ENCODE results near the gene TBC1D17. TPM values are rescaled to one million over a fixed set of nuclear protein-coding genes. Genes with fewer than 3 reads are reported as not detected.

TBC1D17 gene
- total RNA-seq, 6 experiments from 2014 or later, result 12.6 to 38.1 (median 27.8) TPM

GRCh38 chr19:49836176-49837008 lies 41.1 kb upstream of the TBC1D17 start:
- H3K36me3 ChIP-seq, result peaks cover 0 to 40% (median 7%) of the 10 kb centered on the region in 4 donors
- intact Hi-C loops (cut with DNase I), result no loop called here

GRCh38 chr19:49837009-49837310 lies 40.5 kb upstream of the TBC1D17 start:
- TF ChIP-seq POLR2A (IDR thresholded peaks at IDR 0.05) (no peak), CTCF (IDR thresholded peaks at IDR 0.05) (no peak)
- H3K9me3 ChIP-seq, result no peaks in the 10 kb centered on the region
- ATAC-seq, result no peak
- H3K27me3 ChIP-seq, result no peaks in the 10 kb centered on the region
- H3K4me3 ChIP-seq, result no peak overlapping the region
- H3K4me1 ChIP-seq, result no peaks in the 10 kb centered on the region
- no peak for DNase-seq
- no CpG with 5 or more reads among the region's 5 CpGs for WGBS (ENCODE audit: insufficient coverage, low coverage, low lambda C conversion rate, missing lambda C conversion rate)
- H3K36me3 ChIP-seq, result peaks cover 0 to 38% (median 6%) of the 10 kb centered on the region in 4 donors
- intact Hi-C loops (cut with DNase I), result no loop called here
- H3K27ac ChIP-seq, result no peak overlapping the region

More at GRCh38 chr19:49836176-49837008, 41.1 kb upstream of the TBC1D17 start:
- H3K27me3 ChIP-seq, result no peaks in the 10 kb centered on the region
- H3K9me3 ChIP-seq, result no peaks in the 10 kb centered on the region
- TF ChIP-seq POLR2A (IDR thresholded peaks at IDR 0.05) (no peak), CTCF (IDR thresholded peaks at IDR 0.05) (no peak)
- H3K27ac ChIP-seq, result no peak overlapping the region
- DNase-seq (no peak), ATAC-seq (no peak)
- no peaks in the 10 kb centered on the region for H3K4me1 ChIP-seq
- no peak overlapping the region for H3K4me3 ChIP-seq
- WGBS (ENCODE audit: insufficient coverage, low coverage, low lambda C conversion rate, missing lambda C conversion rate), result 98% methylated on average over 6 of the region's 20 CpGs

GRCh38 chr19:49837425-49837824 lies 40.1 kb upstream of the TBC1D17 start:
- no peak overlapping the region for H3K4me3 ChIP-seq
- DNase-seq, result no peak
- TF ChIP-seq CTCF (IDR thresholded peaks at IDR 0.05) (no peak), POLR2A (IDR thresholded peaks at IDR 0.05) (no peak)
- WGBS (ENCODE audit: insufficient coverage, low coverage, low lambda C conversion rate, missing lambda C conversion rate), result 96% methylated on average over 4 of the region's 9 CpGs
- H3K36me3 ChIP-seq, result peaks cover 0 to 33% (median 6%) of the 10 kb centered on the region in 4 donors
- no peaks in the 10 kb centered on the region for H3K4me1 ChIP-seq
- ATAC-seq, result no peak
- H3K27ac ChIP-seq, result no peak overlapping the region
- no peaks in the 10 kb centered on the region for H3K27me3 ChIP-seq
- intact Hi-C loops (cut with DNase I), result no loop called here
- no peaks in the 10 kb centered on the region for H3K9me3 ChIP-seq

GRCh38 chr19:49838885-49839588 lies 38.5 kb upstream of the TBC1D17 start:
- no peak overlapping the region for H3K27ac ChIP-seq
- H3K4me3 ChIP-seq, result no peak overlapping the region
- no peaks in the 10 kb centered on the region for H3K4me1 ChIP-seq
- H3K9me3 ChIP-seq, result no peaks in the 10 kb centered on the region
- no peak for DNase-seq
- peaks cover 0 to 29% (median 6%) of the 10 kb centered on the region in 4 donors for H3K36me3 ChIP-seq
- intact Hi-C loops (cut with DNase I), result no loop called here
- no peaks in the 10 kb centered on the region for H3K27me3 ChIP-seq
- TF ChIP-seq POLR2A (IDR thresholded peaks at IDR 0.05) (no peak), CTCF (IDR thresholded peaks at IDR 0.05) (no peak)
- no peak for ATAC-seq
- WGBS (ENCODE audit: insufficient coverage, low coverage, low lambda C conversion rate, missing lambda C conversion rate), result 92% methylated on average over 12 of the region's 18 CpGs
